ENCODE results near the gene ERLEC1.
A peak's percentile ranks its signal among the peaks of the same experiment; 100 is the strongest.
"Not testable (repeated sequence)": the region's sequence is repeated elsewhere in the genome, so short reads cannot be mapped to it uniquely, and the experiment has no call there.

ERLEC1 gene

DNA sequence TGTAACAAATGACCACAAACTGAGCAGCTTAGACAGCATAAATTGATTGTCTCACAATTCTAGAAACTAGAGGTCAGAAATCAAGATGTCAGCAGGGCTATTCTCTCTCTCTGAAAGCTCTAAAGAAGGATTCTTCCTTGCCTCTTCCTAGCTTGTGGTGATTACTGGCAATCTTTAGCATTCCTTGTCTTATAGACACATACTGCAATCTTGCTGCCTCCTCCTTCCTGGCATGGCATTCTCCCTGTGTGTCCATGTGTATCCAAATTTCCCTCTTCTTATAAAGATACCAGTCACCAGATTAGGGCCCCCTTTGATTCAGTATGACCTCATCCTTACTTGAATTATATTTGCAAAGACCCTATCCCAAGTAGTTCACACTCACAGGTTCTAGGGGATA lies 2.4 kb upstream of the ERLEC1 start:
- no peak for DNase-seq

DNA sequence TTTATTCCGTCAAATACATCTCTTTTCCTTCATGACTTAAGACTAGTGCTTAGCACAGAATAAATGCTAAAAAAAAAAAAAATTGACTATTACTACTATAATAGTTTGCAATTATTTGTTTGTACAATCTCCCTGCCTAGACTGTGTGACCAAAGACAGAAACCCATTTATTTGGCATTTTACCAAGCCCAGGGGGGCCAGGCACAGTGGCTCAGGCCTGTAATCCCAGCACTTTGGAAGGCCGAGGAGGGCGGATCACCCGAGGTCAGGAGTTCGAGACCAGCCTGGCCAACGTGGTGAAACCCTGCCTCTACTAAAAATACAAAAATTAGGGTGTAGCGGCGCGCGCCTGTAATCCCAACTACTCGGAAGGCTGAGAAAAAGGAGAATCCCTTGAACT lies 1.5 kb upstream of the ERLEC1 start:
- DNase-seq, result no peak

DNA sequence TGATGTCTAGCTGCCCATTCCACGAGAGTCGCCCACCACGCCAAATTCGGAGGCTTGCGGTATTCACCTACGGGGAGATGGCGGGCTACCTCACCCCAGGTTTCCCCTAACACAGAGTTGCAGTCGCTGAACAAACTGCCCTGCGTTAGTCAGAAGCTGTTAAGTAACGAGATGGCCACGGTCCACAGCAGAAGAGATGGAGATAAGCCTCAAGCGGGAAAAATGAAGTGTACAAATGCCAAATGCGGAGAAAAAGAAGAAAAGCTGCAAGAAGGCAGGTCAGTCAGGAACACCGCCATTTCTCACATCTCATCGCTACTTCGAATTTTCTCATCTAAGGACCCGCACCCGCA lies 516 bp upstream of the ERLEC1 start:
- DNase-seq, result peak; percentile 39

DNA sequence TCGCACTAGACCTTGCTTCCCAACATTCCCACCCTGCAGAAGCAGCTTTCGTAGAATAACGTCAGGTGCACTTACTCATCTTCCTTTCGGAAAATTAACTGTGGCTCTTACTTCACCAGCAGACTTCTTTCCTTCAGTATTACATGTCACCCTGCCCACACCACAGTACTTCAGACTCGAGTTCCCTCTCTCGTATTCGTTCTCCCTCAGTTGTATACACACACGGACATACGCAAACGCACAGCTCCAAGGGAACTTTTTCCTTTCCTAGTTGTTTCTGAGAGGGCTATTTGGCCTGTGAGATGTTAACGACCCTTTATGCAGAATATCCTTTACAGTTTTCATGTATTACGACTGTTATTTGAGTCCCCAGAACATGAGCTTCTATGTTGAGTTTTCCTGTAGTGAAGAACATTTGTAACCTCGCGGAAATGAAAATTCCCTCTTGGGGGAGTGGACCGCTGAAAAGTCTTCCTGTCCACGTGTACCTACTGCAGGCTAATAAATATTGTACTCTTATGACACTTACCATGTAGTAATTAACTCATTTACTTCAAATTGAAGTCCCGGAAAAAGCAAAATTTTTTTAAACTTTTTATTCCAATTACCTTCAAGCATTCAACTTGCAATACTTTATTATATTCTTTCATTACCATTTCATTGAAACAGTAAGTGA lies 908 bp downstream of the ERLEC1 start:
- peak; percentile 13 for DNase-seq

DNA sequence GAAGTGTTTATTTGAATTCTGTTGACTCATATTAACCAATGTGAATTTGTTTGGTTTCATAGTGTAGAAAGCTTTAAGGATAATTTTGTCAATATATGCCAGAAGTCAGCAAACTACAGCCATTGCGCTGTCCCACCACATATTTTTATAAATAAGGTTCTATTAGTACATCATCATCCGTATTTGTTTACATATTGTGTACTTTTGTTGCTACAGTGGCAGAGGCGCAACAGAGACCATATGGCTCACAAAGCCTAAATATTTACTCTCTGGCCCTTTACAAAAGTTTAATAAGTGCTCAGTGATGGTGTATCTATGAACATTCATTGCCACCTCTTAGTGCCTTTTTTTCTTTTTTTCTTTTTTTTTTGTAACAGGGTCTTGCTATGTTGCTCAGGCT lies 6.4 kb downstream of the ERLEC1 start:
- DNase-seq, result no peak

DNA sequence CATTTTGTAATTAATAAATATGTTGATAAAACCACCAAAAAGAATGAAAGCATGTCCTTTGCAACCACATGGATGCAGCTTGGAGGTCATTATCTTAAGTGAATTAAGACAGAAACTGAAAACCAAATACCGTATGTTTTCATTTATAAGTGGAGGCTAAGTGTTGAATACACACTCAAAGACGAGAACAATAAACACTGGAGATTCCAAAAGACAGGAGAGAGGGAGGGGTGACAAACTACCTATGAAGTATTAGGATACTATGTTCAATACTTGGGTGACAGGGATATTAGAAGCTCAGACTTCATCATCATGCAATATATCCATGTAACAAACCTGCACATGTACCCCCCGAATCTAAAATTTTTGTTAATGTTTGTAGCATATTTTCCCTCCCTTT lies 7.0 kb downstream of the ERLEC1 start:
- DNase-seq, result no peak

DNA sequence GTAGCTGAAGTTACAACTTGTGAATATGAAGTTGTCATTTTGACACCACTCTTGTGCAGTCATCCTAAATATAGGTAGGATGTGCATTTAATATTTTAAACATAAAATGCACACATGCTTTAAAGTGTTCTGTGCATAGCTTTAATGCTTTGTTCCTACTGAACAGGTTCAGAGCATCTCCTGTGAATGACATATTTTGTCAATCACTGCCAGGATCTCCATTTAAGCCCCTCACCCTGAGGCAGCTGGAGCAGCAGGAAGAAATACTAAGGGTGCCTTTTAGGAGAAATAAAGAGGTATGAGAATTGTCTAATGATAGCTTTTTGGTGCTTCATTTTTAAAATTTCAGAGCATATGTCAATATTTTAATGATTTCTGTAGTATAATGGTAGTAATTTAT lies 14.7 kb downstream of the ERLEC1 start:
- no peak for DNase-seq

DNA sequence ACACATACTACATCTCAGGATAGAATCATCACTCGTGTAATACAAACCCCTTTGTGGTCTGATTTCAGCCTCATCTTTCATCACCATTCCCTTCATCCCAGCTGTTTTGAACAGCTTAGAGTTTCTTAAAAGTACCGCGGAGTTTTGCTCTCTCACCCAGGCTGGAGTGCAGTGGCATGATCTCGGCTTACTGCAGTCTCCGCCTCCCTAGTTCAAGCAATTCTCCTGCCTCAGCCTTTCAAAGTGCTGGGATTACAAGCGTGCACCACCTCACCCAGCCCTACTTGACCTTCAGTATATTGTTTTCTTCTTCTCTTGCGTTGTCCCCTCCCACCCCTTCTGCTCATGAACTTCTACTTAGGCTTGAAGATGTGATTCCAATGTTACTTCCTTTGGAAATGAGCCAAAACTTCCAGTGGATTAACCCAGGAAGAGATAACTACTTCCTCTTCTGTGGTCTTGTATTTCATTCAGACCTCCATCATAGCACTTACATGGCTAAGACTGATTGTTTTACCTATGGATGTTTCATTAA lies 15.8 kb downstream of the ERLEC1 start:
- no peak for DNase-seq

DNA sequence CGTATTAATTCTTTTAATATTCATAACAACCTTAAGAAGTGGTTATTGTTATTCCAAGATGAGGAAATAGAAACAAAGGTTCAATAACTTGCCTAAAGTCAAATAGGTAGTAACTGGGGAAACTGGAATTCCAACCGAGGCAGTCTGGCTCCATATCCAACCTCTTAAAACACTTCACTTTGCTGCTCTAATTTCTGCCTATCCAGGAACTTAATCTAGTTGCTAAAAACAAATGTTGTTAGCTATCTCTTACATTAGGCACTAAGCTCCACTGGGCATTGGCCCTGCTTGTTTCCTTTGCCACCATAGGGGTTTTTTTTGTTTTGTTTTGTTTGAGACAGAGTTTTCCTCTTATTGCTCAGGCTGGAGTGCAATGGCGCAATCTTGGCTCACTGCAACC lies 24.8 kb downstream of the ERLEC1 start:
- DNase-seq, result no peak

DNA sequence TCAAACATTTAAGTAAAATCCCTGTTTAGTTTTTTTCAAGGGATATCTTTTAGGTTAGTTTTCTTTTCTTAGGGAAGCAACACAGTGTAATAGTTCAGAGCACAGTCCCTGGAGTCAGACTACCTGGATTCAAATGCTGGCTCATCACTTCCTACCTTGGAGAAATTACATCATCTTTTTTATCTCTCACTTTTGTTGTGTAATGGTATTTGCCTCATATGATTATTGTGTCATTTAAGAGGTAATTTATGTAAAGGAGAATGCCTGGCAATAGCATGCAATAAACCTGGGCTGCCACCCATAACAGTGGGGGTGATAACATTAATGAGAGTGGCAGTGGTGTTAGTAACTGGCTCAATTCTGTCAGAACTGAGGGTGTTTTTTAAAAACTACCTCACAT lies 26.3 kb downstream of the ERLEC1 start:
- DNase-seq, result no peak

DNA sequence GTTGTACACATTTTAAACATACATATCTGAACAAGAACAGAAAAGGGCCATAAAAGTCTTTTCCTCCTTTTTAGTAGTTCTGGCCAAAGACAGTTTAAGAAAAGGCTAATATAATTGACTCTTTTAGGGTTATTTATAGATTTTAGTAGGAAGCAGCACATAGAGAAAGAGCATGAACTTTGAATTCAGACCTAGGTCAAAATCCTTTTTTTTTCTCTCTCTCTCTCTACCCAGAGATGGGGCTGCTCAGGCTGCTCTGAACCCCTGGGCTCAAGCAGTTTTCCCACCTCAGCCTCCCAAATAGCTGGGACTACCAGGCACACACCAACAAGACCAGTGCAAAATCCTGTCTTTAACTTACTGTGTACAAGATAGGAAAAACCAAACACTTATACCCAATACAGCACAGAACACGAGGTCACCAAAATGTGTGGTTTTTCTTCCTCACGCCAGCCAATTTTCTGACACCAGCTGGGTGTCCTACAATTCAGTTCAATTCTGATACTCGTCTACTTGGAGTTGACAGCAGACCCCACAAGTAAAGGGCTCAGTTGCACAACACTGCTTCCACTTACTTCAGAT lies 32.1 kb downstream of the ERLEC1 start:
- DNase-seq, result no peak

DNA sequence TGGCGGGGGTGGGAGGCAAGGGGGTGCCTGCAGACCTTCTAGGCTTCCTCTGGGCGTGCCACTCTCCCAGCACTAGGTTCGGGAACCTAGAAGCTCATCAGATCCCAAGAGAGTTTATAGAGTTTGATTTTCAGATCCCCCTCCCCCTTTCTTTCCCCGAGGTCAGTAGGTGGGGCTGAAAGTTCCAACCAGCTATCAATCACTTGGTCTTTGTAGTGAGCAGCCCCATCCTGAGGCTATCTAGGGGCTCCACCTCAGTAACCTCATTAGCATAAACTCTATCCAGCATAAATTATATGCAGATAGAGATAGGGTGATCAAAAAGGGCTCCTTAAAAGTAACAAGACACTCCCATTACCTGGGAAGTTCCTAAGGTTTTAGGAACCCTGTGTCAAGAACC lies 32.8 kb downstream of the ERLEC1 start:
- DNase-seq, result no peak

DNA sequence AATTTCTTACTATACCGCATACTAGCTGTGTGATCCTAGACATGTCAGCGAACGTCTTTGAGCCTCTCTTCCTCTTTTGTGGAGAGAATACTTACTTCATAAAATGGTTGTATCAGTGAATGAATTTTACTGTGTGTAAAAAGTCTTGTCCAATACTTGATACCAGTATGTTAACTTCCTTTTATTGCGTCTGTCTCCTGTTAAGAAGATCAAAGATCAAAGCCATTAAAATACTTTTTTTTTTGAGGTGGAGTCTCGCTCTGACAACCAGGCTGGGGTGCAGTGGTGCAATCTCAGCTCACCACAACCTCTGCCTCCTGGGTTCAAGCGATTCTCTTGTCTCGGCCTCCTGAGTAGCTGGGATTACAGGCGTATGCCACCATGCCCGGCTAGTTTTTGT lies 33.2 kb downstream of the ERLEC1 start:
- DNase-seq, result no peak

DNA sequence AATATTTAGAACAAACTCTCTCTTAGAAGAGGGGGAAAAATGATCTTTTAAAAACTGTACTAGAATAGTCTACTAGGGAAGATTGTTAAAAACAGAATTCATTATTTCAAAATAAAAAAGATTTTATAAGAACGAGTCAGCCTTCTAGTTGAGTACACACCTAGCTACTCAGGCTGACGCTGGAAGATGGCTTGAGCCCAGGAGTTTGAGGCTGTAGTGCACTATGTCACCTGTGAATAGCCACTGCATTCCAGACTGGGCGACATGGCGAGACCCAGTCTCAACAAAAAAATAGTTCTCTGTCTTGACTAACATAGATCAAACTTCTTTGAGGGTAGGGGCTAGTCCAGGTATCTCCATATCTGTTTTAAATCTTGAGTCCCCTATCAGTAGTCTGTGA lies 33.9 kb downstream of the ERLEC1 start:
- no peak for DNase-seq

DNA sequence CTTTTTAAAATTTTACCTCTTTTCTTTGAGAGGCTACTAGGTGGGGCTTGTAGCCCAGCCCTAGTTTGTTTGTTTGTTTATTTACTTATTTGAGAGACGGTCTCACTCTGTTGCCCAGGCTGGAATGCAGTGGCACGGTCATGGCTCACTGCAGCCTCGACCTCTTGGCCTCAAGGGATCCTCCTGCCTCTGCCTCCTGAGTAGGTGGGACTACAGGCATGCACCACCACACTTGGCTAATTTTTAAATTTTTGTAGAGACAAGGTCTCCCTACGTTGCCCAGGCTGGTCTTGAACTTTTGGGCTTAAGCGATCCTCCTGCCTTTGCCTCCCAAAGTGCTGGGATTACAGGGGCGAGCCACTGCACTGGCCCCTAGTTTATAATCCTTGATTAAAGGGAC lies 35.0 kb downstream of the ERLEC1 start:
- DNase-seq, result no peak

DNA sequence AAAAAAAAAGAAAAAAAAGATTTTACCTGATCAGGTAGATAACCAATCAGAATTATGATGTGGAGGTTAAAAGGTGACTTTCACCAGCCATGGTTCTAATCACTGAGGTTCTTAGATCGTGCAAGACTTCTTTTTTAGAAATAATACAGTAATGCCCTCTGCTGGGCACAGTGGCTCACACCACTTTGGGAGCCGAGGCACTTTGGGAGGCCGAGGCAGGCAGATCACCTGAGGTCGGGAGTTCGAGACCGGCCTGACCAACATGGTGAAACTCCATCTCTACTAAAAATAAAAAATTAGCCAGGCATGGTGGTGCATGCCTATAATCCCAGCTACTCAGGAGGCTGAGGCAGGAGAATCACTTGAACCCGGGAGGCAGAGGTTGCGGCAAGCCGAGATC lies 36.8 kb downstream of the ERLEC1 start:
- peak; percentile 47 for DNase-seq

DNA sequence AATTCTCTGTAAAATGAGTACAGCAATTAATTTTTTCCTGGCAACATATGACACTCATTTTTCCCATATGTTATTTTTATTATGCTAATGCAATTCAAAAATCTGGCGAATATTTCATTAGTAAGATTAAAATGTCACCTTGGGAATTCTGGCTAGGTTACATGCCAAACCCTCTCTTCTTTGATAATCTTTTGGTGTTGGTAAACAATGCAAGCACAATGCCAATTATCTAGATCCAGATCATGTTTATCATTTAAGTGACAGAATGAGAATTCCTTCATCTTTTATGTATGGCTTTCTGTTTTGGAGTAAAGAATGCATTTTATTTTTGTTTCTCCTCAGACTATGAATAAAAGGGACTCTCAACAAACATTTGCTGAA lies 39.2 kb downstream of the ERLEC1 start:
- DNase-seq, result no peak

DNA sequence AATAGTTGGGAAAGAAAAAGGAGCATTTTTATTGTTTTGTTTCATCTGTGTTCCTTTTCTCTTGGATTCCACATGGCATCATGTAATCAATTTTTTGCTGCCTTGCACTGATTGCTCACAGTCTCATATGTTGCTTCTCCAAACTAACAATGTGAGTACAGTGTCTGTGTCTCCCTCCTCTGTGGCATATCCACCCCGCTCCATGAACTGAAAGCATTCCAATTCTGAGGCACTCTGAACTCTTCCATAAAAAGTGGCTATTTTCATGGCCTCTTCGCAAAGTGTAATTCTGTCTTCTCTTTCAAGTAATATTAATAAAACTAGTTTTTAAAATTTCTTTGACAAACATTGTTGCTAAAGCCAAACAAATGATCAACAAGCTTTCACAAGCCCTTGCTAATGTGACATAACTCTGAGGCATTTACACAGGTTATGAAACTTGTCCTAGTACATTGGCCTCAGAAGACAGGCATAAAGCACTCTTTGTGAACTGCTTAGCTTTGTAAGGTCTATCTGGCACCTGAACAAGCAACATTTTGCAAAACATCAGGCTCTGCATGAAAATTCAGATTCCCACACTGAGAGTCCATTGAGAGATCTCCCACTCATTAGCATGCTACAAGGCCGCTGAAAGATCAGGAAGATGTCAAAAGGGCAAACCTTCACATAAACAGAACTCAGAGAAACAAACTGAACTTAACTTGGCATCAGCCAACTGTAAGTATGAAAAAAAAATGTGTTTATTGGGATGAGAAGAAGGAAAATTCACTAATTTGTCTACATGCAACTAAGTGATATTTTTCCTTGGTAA lies 39.9 kb downstream of the ERLEC1 start:
- no peak for DNase-seq

DNA sequence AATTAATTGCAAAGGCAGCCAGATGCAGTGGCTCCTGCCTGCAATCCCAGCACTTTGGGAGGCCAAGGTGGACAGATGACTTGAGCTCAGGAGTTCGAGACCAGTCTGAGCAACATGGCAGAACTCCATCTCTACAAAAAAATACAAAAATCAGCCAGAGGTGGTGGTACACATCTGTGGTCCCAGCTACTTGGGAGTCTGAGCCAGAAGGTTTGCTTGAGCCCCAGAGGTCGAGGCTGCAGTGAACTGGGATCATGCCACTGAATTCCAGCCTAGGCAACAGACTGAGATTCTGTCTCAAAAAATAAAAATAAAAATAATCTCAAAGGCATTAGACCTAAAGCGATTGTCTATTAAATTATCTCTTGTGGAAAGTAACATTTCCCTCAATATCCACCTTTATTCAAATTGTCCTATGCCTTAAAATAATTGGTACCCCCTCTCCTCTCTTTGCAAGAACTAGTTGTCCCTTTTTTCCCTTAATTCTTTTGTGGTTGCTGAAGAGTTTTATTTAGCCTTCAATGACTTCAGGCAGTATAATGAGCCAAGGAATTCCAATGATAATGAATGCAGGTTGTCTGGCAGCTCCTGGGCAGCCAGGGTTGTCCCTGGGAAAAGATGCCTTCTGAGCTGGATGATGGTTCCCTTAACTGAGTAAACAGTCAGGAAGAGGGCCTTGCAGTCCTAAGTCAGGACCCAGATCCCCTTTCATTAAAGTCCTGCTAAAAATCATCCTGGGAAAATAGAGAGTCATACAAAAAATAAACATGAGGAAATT lies 40.7 kb downstream of the ERLEC1 start:
- DNase-seq, result no peak

DNA sequence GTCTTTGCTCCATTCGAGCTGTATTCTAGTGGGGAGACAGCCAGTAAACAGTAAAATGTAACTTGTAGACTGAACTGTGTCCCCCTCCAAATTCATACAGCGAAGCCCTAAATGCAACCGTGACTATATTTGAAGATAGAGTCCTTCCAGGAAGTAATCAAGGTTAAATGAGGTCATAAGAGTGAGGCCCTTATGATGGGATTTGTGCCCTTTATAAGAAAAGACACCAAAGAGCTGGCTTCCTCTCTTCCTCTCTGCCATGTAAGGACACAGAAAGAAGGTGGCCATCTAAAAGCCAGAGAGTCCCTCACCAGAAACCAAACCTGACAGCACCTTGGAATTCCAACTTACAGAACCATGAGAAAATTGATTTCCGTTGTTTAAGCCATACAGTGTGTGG lies 41.5 kb downstream of the ERLEC1 start:
- DNase-seq, result no peak

DNA sequence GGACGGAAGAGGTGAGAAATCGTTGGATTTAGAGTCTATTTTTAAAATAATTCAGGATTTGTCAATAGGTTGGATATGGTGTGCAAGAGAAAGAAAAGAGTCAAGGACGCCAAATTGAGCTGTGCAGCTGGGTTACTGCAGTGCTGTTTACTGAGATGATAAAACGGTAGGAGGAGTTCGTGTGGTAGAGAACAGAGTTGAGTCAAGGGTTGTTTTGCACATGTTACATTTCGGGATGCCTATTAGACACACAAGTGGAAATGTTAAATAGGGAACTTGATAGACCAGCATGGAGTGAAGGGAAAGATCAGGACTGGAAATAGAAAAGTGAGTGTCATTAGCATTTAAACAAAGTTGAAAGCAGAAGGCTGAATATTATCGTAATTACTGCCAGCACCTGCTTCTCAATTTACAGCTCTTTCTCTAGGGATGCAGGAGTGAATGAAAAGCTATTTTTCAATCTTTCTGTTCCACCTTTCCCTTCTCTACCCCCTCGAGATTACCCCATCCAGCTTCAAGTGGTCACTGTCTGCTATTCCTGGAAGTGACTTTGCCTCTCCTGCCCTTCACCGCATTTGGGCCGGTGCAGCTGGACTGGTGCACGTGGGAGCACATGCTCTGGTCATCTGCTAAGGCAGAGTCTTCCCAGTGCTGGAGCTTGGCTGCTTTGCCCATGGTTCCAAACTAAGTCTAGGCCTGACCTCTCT lies 42.6 kb downstream of the ERLEC1 start:
- DNase-seq, result no peak

DNA sequence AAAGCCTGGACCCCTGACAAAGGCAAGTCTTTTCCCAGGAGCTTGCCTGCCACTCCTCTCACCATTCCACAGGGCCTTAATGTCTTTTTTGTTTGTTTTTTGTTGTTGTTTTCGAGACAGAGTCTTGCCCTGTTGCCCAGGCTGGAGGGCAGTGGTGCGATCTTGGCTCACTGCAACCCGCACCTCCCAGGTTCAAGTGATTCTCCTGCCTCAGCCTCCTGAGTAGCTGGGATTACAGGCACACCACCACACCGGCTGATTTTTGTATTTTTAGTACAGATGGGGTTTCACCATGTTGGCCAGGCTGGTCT lies 43.1 kb downstream of the ERLEC1 start:
- DNase-seq, result not testable (repeated sequence)

DNA sequence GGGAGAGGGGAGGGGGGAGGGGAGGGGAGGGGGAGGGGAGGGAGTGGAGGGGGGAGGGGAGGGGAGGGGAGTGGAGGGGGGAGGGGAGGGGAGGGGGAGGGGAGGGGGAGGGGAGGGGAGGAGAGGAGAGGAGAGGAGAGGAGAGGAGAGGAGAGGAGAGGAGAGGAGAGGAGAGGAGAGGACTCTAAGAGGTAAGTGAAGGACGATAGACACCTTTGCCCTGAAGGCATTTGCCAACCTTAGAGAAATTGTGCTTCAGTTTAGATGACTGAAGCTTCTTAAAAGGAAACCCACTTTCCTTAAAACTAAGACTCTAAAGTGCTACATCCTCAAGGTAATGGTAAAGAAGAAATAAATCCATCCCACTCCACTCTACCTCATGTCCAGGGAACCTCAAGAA lies 53.7 kb downstream of the ERLEC1 start:
- DNase-seq, result no peak
